Kidney (tissue), 14 donors: ENCODE results near the gene CES3. TPM values are rescaled to one million over a fixed set of nuclear protein-coding genes. Genes with fewer than 3 reads are reported as not detected.
"Not testable (repeated sequence)": the region's sequence is repeated elsewhere in the genome, so short reads cannot be mapped to it uniquely, and the experiment has no call there.

ENCODE experiments used
- DNase-seq, 5 donors: peaks; one replicate each; pipeline ENCODE4 v3.0.0-alpha.2; 2013 to 2020
- FAIRE-seq: peaks from 2 replicates; lab custom pipeline; 2012; peaks lifted over from hg19 to GRCh38; lab: Jason Lieb, UNC
- H3K27ac ChIP-seq, 2 donors: one replicate each; pipeline ENCODE4 v1.7.0; 2013; ENCODE audit warnings: low read depth in 2 of 2, low read length in 2 of 2, inconsistent platforms in 1 of 2
- H3K27me3 ChIP-seq: one replicate; pipeline ENCODE4 v1.7.1; 2013; ENCODE audit warnings: low read length, inconsistent platforms; ENCODE audit not compliant: control insufficient read depth, insufficient read depth
- H3K36me3 ChIP-seq, 3 donors: one replicate each; pipeline versions ENCODE4 v1.7.0 to v1.7.1; 2013; ENCODE audit warnings: low read length in 3 of 3, control low read depth in 1 of 3, inconsistent platforms in 1 of 3; ENCODE audit not compliant: insufficient read depth in 3 of 3, control insufficient read depth in 2 of 3
- H3K4me1 ChIP-seq, 3 donors: one replicate each; pipeline versions ENCODE4 v1.7.0 to v1.7.1; 2013; ENCODE audit warnings: low read length in 3 of 3, inconsistent platforms in 1 of 3, low read depth in 1 of 3; ENCODE audit not compliant: control insufficient read depth in 2 of 3, insufficient read depth in 2 of 3
- H3K4me3 ChIP-seq, 3 donors: one replicate each; pipeline versions ENCODE4 v1.7.0 to v1.8.1; 2013; ENCODE audit warnings: low read length in 3 of 3, control low read depth in 1 of 3, inconsistent platforms in 1 of 3
- H3K9ac ChIP-seq, 3 donors: one replicate each; pipeline versions ENCODE4 v1.7.0 to v1.7.1; 2013; ENCODE audit warnings: low read length in 3 of 3, control low read depth in 1 of 3, inconsistent platforms in 1 of 3
- H3K9me3 ChIP-seq, 3 donors: one replicate each; pipeline versions ENCODE4 v1.7.0 to v1.7.1; 2013; ENCODE audit warnings: low read length in 3 of 3, control low read depth in 1 of 3, inconsistent platforms in 1 of 3; ENCODE audit not compliant: control insufficient read depth in 2 of 3, insufficient read depth in 1 of 3
- intact Hi-C: fragments of 100-400 bp; cut with DNase I; formaldehyde crosslinking; loops from one replicate; pipeline ENCODE4 v1.11.1; 2022
- polyA plus RNA-seq: library from polyadenylated mRNA; stranded (reverse); fragments of 350-450 nt; fragmentation: Illumina TruSeq; extraction: RNeasy Lipid Tissue Mini Kit (QIAGEN cat#74804); gene quantifications from one replicate; pipeline ENCODE4 v1.2.3, GENCODE V29; 2014; ENCODE audit warnings: low read depth, low replicate concordance; ENCODE audit not compliant: insufficient read depth
- total RNA-seq: library from RNA; stranded (reverse); fragmentation: NEBNext Ultra II Directional; extraction: Animal tissue kit (Norgen Biotek cat#: 25700); gene quantifications from one replicate; pipeline ENCODE4 v1.2.1, GENCODE V29; 2021
- TF ChIP-seq, protein P1 (sequence below): IDR thresholded peaks from 3 replicates; pipeline ENCODE4 v1.5.1; 2012; ENCODE audit warnings: mild to moderate bottlenecking, moderate library complexity, borderline replicate concordance; ENCODE audit not compliant: insufficient read depth; ENCODE audit errors: extremely low read depth
- donor health status: control.
- donor health status: control.
- donor health status: control.
- donor health status: control.
- donor health status: control.
- donor health status: DM: yes; HTN: yes; CAD: no.
- donor health status: Normal renal cell carcinoma (clear cell type).

CES3 gene
- total and polyA plus RNA-seq, 2 donors from 2014 or later: 2.1 to 7.8 TPM

DNA sequence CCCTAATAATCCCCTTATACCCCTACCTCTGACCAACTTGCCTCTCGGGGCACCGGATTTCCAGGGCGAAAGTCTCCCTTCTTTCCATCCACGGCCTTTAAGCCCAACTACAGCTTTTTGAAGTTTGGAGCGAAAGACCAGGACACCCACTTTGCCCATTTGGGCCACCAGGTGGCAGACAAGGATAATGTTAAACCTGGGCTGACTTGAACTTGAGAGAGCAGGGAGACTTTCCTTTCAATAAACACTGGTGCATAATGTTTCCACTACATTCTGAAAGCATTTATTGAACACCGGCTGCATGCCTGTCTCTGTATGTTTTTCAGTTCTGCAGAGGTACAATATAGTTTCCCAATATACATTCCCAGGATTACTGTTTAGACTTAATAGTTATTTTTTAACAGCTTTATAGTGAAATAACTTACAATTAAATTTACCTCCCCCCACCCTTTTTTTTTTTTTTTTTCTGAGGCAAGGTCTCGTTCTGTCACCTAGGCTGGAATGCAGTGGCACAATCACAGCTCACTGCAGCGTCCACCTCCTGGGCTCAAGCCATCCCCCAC, 6.9 kb upstream of the CES3 start:
- TF ChIP-seq, protein P1, sequence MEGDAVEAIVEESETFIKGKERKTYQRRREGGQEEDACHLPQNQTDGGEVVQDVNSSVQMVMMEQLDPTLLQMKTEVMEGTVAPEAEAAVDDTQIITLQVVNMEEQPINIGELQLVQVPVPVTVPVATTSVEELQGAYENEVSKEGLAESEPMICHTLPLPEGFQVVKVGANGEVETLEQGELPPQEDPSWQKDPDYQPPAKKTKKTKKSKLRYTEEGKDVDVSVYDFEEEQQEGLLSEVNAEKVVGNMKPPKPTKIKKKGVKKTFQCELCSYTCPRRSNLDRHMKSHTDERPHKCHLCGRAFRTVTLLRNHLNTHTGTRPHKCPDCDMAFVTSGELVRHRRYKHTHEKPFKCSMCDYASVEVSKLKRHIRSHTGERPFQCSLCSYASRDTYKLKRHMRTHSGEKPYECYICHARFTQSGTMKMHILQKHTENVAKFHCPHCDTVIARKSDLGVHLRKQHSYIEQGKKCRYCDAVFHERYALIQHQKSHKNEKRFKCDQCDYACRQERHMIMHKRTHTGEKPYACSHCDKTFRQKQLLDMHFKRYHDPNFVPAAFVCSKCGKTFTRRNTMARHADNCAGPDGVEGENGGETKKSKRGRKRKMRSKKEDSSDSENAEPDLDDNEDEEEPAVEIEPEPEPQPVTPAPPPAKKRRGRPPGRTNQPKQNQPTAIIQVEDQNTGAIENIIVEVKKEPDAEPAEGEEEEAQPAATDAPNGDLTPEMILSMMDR: peak; percentile 95
- H3K4me1 ChIP-seq: peaks cover 0 to 5% (median 2%) of the 10 kb centered on the region in 3 donors
- DNase-seq: peak in 4 of 5 donors; percentile 77 to 92 (median 86)
- H3K4me3 ChIP-seq: no peak overlapping the region
- intact Hi-C loops: no loop called here
- no peak for FAIRE-seq
- H3K36me3 ChIP-seq: no peaks in the 10 kb centered on the region
- no peaks in the 10 kb centered on the region for H3K27me3 ChIP-seq
- no peak overlapping the region for H3K9ac ChIP-seq
- H3K9me3 ChIP-seq: no peaks in the 10 kb centered on the region
- H3K27ac ChIP-seq: no peak overlapping the region

DNA sequence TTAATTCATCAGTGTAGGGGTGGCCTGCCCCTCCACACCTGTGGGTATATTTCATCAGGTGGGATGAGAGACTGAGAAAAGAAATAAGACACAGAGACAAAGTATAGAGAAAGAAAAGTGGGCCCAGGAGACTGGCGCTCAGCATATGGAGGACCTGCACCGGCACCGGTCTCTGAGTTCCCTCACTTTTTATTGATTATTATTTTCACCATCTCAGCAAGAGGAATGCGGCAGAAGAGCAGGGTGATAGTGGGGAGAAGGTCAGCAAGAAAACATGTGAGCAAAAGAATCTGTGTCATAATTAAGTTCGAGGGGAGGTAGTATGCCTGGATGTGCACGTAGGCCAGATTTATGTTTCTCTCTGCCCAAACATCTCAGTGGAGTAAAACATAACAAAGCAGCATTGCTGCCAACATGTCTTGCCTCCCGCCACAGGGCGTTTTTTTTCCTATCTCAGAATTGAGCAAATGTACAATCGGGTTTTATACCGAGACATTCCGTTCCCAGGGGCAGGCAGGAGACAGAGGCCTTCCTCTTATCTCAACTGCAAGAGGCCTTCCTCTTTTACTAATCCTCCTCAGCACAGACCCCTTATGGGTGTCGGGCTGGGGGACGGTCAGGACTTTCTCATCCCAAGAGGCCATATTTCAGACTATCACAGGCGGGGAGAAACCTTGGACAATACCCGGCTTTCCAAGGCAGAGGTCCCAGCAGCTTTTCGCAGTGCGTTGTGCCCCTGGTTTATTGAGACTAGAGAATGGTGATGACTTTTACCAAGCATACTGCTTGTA, 5.5 kb upstream of the CES3 start:
- H3K27me3 ChIP-seq, H3K36me3 ChIP-seq, H3K4me1 ChIP-seq, FAIRE-seq, H3K4me3 ChIP-seq, intact Hi-C loops, DNase-seq, H3K9me3 ChIP-seq: not testable (repeated sequence)
- Histone ChIP-seq H3K9ac (peak overlapping the region in 1 of 3 donors; percentile 12), H3K27ac (peak overlapping the region; percentile 32 to 41)

DNA sequence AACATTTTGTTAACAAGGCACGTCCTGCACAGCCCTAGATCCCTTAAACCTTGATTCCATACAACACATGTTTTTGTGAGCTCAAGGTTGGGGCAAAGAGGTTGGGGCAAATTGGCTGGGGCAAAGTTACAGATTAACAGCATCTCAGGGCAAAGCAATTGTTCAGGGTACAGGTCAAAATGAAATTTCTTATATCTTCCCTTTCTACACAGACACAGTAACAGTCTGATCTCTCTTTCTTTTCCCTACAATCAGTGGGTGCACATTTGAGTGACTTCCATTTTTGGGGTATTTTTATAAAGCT, 5.0 kb upstream of the CES3 start:
- H3K9ac ChIP-seq, DNase-seq, H3K4me3 ChIP-seq, H3K27me3 ChIP-seq, FAIRE-seq, intact Hi-C loops, H3K36me3 ChIP-seq, H3K9me3 ChIP-seq, H3K4me1 ChIP-seq: not testable (repeated sequence)
- peak overlapping the region; percentile 32 to 37 for H3K27ac ChIP-seq

DNA sequence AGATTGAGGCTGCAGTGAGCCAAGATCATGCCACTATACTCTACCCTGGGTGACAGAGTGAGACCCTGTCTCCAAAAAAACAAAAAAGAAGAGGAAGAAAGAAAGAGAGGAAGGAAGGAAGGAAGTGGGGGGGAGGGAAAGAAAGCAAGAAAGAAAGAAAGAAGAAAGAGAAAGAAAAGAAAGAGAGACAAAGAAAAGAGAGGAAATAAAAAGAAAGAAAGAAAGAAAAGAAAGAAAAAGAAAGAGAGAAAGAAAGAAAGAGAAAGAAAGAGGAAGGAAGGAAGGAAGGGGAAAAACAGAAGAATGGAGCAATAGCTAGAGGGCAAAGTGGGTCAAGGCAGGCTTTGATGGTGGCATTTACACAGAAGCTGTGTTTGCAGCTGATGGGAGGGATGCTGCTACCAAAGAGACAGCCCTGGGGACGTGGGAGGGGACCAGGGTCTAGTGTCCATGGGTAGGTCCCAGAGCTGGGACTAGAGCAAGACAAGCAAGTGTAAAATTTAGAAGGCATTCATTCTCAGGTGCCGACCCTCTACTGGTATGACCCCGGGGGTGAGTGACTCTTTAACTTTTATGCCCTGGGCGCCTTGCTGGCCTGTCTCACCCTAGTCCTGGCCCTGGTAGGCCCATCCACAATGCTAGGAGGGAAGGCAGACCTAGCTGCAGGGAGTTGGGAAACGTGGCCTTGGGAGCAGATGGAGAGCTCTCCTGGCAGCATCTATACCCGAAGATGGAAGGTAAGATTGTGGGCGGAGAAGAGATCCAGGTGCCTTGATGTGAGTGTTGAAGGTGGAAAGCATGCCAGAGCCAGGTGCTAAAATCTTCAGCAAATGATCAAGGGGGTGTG, 2.0 kb upstream of the CES3 start:
- intact Hi-C loops: no loop called here
- DNase-seq: no peak
- no peaks in the 10 kb centered on the region for H3K9me3 ChIP-seq
- H3K36me3 ChIP-seq: no peaks in the 10 kb centered on the region
- TF ChIP-seq, protein P1: no peak
- no peaks in the 10 kb centered on the region for H3K27me3 ChIP-seq
- no peak overlapping the region for H3K27ac ChIP-seq
- no peak overlapping the region for H3K4me3 ChIP-seq
- peaks cover 0 to 9% (median 7%) of the 10 kb centered on the region in 3 donors for H3K4me1 ChIP-seq
- FAIRE-seq: no peak
- no peak overlapping the region for H3K9ac ChIP-seq
